Renal cortex interstitium (tissue), 11 donors: ENCODE results near the gene NRARP. TPM values are rescaled to one million over a fixed set of nuclear protein-coding genes. Genes with fewer than 3 reads are reported as not detected.

Experiments
- DNase-seq, 11 donors: peaks; one replicate each; pipeline ENCODE4 v3.0.0-alpha.2; 2013; ENCODE audit warnings: low read depth in 9 of 11, low spot score in 4 of 11; ENCODE audit errors: extremely low read depth in 1 of 11
- polyA plus RNA-seq, 3 donors: library from polyadenylated mRNA; unstranded; fragments of 120-200 nt; gene quantifications; one replicate each; pipeline ENCODE4 v1.2.1, GENCODE V29; 2013; ENCODE audit not compliant: insufficient read length in 3 of 3

Gene NRARP
- polyA plus RNA-seq, 3 donors: 6.8 to 9.0 (median 7.7) TPM

DNA sequence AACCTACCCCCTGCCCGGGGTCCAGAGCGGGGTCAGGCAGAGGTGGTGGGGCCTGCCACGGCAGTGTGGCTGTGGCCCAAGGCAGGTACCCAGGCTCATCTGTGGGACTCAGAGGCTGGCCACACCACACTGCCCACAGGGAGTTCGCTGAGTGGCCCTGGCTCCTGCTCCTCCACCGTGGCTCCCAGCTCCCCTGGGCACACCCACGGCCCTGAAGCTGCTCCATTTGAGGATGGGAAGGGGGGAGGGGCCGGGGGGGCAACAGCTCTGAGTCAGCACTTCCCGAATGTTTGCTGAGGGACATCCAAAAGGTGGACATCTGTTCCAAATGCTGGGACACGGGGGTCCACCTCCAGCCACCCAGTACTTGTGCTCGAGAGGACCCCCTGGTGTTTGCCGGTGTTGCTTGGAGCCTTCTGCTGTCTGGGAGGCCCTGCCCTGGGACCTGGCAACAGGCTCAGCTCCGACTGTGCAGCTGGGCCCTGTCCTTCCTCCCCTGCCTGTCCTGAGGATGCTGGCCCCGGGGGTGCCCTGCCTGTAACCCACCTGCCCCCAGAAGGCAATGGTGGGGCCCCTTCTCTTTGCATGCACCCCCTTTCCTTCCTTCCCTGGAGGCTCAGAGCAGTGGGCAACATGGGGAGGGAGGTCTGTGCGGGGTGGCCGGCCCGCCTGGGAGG lies 2.5 kb upstream of the NRARP start:
- no peak for DNase-seq

DNA sequence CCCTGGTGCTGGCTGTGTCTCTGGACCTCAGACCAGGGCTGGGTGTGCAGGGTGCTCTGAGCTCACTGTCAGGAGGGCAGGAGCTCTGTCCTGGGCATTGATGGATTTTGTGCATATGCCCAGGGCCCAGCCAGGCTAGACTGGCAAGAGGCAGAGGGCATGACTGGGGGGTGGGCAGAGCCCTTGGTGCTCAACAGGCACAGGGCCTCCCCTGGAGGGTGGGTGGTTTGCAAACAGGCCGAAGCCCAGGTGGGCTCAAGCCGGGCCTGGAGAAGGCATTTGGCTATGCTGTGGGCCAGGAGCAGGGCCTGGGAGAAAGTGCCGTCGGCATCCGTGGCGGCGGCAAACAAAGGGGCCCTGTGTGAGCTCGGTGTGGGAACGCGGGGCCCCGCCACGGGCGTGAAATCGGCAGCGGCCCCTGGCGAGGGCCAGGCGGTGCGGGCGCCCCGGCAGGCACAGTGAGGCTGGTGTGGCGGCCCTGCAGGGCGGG lies 1.9 kb upstream of the NRARP start:
- DNase-seq: no peak

DNA sequence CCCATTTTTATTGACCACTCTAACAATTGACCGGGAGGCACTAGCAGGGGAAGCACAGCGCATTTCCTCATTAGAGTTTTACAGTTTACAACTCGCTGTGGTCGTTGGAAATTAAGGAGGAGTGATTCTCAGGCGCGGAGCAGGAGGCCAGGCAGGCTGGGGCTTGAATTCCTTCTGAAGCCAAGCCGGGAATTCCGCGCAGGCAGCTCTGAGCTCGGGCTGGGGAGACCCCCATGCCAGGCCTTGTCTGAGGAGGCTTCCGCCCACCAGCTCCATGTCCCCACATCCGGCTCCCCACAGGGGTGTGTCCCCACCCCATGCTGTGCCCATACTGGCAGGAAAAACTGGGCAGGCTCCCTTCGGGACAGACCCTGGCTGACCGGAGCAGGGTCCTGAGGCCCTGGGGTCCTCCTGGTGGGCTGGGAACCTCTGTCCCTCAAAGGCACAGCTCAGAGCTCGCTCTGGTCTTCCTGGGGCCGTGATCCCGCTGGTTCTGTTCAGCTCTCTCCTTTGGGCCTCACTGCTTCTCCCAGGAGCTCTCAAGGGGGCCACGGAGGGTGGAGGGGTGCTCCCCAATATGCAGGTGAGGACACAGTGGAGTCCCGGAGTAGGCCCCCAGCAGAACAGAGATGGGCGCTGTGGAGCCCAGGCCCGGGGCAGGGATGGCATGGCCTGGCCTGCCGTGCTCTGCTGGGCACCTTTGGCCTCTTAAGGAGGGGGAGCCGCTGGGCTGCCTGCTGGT lies 1.3 kb upstream of the NRARP start:
- DNase-seq: no peak

DNA sequence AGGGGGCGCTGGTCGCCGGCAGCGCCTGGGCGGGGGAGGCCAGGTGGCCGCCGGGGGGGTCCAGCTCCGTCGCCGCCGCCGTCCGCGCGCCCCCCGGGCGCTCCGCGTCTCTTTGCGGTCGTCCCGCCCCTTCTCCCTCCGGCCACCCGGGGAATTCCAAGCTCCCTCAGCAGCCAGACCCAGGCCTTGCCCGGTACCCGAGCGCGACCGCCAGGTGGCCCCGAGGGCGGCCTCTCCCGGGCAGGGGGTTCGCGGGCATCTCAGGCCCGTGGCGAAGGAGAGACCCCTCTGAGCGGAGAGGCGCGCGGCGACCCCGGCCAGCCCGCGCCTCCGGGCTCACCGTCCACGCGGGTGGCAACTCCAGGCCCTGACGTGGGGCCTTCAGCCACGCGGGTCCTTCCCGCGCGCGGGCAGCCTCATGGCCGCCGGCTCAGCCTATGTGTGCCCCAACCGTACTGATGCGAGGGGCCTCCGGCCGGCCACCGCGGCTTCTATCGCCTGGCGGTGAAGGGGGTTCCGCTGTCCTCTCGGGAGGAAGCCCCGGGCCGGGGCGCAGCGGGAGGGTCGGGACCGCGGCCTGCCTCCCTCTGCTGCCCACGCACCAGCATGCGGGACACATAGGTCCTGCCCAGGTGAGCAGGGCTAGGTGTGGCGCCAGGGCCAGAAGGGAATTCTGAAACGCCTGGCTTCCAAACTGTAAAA lies 529 bp upstream of the NRARP start:
- no peak for DNase-seq

DNA sequence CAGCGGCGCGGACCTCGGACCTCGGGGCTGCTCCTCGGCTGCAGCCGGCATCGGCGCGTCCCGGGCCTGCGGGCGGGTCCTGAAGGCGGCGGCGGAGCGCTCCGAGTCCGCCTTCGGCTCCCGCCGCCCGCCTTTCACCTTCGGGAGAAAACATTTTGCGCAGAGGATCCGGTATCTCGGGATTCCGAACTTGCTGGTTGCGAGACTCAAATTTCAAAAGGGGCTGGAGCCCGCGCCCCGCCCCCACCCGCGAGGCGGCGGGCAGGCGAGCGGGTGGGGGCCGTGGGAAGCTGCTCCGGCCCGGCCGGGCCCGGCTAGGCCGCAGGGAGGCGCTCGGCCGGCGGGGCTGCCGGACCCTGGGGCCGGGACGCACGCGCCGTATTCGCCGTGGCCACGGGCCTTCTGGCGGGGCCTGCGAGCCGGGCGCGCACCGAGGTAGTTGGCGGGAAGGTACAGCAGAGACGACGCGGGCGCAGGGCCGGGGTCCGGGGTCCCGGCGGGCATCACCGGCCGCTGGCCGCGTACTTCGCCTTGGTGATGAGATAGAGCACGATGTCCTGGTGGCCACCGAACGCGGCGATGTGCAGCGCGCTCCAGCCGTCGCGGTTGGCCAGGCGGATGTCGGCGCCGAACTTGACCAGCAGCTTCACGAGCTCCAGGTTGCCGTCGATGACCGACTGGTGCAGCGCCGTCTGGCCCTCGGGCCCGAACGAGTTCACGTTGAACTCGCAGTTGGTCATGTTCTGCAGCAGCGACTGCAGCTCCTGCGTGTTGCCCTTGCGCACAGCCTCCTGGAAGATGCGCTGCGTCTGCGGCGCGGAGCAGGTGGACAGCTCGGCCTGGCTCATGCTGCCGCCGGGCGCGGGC lies 757 bp downstream of the NRARP start:
- no peak for DNase-seq

DNA sequence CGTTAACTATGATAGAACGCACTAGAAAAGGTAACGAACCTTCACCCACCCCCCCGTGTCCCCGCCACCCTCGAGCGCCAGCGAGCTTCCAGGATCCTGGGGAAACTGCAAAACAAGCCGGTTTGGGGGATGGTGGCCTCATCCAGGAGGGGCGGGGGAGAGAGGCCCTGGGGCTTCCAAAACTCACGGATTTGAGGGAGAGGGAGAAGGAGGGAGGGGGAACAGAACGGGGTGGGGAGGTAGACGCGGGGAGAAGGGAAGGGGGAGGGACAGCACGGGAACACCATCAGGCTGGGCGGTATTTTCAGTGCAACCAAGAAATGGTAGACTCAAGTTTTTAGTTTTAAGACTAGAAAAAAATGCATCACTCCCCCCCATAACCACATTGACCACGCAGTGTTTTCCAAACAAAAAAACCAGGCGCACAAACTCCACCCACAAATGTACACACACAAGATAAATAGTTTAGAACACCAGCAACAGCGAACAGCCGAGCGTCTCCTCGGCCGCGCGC lies 1.4 kb downstream of the NRARP start:
- no peak for DNase-seq

DNA sequence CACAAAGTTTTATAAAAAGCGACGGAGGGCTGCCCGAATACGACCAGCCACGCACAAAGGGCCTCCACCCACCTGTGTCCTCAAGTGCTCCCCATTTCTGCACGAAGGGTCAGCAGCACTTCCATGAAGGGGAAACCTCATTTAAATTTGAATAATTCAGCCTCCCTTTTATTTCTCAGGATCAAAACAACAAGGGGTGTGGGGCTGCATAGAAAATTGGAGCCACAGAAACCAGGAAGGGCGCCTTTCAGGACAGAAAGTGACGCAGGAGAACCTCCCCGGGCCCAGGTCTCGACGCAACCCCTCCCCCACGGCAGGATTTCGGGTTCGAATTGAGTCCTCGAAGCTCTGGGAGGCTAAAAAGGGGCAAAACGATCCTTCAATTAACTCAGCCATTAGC lies 2.1 kb downstream of the NRARP start:
- DNase-seq: no peak

DNA sequence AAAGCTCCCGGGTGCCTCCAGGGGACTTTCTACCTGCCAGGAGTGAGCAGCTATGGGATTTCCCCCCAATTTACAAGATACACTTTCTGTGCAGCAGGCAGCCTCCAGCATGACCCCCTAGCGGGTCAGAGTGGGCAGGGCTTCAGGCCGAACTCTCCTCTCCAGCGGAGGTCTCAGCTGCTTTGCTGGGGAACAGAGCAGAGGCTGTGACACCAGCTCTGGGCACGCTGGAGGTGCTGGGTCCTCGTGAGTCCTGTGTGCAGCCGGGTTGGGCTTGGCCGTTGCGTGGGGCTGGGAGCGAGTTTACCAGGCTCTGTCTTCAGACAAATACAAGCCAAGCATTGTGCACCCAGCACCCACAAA lies 2.9 kb downstream of the NRARP start:
- no peak for DNase-seq

DNA sequence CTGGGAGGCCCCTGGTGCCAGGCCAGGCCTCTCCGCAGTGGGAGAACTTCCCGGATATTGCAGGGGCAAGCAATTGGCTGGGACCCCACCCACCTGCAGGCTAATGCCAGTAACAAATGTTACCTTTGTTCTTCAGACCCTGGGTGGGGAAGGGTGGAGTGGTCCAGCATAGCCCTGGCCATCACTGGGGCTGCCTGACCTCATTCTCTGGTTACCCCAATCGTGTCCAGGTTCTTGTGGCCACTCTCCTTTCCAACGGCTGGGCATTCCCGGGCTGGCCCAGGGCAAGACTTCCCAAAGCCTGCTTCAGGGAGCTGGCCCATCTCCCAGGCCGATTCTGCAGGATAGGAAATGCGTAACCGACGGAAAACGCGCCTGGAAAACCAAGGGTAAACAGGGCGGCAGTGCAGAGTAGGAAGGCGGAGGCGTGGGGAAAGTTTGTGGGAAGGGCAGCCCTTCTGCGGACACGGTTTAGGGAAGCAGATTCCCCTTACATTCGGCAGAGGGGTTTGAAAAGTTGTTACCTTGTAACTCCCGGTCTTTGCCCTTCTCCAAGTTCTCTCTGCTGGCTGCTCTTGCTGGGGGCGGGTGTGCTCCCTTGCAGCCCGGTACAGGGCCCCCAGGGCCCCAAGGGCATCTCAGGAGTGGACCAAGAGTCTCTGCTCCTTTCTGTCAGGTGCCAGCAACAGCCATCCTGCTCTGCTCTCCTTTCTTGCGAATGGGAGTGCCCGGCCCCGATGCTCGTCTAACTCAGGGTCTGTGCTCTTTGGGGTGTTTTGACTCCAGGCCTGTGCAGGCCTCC lies 3.5 kb downstream of the NRARP start:
- DNase-seq: no peak

DNA sequence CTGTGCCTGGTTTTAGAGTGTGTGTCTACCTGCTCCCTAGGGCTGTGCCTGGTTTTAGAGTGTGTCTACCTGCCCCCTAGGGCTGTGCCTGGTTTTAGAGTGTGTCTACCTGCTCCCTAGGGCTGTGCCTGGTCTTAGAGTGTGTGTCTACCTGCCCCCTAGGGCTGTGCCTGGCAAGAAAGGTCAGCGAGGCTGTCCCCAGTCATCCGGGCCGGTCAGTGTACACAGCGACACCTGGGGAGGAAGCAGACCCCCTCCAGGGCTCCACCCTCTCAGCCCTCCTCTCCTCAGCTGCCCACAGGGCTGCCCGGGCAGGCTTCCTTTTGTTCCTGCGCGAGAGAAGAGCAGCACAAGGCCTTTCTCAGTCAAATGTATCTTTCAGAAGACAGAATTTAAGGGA lies 4.1 kb downstream of the NRARP start:
- DNase-seq: no peak

DNA sequence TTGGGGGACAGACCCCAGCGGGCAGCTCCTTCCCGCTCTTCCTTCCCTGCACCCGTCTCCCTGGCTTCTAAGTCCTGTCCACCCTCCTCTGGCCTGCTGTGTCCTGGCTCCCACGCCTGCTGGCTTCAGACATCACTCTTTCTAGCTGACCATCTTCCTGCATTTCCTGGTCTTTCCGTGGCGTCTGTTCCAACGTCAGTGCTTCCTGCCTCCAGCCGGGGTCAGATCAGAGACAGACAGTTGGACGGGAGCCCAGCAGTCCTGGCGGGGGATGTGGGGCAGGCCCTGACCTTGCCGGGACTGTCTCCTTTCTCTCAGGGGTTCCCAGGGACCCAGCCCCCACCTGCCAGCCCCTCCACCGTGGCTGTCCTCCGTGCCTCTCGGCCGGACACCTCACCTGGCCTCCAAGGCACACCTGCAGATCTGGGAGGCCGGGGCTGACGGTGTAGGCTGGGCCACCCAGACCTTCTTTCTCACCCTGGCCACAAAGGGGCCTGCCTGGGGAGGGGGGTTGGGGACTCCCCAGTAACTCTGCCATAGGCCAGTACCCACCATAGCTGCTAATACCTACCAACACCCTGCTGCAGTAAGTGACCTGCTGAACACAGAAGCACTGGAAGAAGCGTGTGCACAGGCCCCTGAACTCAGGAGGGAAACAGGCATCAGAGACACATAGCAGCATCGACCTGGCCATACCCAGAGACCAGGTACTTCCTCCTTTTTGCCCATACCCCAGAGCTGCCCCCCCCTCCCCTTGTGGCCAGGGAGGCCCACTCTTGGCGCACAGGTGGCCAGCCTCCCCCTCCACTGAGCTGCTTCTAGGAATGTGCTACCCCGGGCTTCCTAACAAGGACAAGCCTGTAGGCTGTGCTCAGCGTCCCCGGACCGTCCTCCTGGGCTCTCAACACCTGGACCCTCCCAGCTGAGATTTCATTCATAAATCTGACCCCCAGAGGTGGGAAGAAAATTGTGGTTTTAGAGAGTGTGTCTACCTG lies 5.1 kb downstream of the NRARP start:
- DNase-seq: no peak

DNA sequence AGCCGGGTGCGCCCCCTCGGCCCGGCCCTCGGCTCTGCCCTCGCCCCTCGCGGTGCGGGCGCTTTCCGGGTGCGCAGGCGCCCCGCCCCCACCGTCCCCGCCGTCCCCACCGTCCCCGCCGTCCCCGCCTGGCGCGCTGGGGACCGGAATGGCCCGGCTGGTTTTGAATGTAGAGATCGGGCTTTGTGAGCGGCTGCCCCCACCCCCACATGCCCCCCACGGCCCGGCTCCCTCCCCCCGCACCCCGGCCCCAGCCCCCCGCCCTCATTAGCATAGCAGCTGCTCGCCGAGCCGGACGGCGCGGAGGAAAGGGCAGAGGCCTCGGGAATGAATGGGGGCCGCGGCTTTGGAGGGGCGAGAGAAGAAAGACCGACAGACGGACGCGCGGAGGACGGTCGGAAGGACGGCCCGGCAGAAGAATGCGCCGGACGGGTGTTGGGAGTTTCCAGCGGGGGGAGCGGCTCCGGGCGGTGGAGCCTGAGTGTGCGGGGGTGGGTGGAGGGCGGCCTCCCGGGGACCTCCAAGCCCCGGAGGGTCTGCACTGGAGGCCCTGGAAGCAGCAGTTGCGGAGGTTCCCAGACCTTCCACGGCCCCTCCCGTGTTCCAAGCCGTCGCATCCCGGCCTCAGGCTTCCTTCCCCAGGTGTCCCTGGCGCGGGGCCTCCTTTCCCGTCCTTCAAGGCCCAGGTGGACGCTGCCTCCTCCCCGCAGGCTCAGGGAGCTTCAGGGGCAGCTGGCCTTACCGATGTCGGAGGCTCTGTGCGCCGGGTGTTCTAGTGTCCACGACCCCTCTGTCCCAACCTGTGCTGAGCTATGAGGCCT lies 6.0 kb downstream of the NRARP start:
- no peak for DNase-seq

DNA sequence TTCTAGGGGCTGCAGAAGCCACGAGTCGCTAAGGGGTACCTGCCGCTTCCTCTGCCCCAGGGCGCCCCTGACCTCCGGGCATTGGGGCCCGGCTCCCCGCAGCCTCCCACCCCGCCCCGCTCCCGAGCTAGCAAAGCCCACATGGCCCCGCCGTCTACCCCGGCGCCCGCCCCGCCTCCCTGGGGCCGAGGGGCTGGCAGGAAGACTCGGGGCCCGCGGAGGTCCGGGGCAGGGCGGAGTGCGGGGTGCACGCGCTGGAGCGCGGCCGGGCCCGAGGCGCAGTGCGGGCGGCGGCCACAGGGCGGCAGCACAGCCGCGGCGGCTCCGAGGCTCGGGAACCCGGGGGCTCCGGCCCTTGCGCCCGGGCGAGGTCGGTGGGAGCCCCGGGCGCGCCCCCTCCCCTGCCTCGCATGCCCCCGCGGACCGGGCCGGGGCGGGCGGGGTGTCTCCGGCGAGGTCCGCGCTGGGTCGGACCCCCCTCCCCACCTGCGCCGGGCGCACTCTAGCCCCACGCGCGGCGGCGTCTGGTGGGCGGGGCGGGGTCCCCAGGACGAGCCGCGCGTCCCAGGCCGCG lies 6.7 kb downstream of the NRARP start:
- no peak for DNase-seq

DNA sequence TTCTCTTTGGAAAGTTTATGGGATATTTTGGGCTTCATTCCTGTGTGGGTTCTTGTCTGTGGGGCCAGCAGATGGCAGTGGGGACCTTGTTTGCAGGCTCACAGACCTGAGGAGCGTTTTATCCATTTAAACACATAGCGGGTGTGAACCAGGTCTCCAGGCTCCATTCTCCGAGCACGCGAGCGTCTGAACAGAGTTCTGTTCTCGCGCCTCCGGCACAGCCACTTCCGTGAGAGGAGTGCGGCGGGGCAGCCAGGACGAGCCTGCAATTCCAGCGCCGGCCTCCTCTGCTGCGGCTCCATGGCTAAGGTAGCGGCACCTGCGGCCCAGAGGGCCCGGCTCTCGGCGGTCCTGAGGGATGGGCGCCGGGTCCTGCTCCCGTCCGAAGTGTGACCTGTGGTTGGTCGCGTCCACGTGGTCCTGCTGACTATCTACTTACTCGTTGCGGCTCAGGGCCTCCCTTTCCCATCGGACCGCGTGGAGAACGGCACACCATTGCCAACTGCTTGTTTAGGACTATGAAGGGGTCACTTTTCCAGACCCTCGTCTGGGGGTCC lies 7.3 kb downstream of the NRARP start:
- no peak for DNase-seq

DNA sequence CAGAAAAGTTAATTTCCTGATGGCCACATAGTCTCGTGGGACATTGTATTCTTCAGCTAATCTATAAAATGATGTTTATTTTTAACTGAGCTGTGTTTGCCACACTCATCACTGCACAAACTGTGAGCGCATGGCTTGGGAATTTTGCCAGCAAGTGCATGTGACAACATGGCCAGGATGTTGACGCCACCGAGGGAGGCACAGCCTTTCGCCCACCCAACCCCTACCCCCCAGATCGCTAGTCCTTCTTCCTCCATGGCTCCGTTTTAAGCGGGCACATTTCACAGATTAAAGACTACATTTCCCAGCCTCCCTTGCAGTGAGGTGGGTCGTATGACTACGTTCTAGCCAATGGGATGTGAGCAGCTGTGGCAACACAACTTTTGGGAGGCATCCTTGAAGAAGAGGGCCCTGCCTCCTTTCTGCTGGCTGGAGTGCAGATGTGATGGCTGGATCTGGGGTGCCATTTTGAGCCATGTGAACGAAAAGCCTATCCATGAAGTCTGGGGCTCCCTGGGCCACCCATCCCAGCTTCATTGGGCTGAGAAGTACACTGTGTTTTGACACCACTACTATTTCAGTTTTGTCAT lies 7.9 kb downstream of the NRARP start:
- DNase-seq: no peak
